GM10266 (cell line): ENCODE data around the gene MYO5C.

ENCODE experiments used
- DNase-seq: peaks from one replicate; pipeline ENCODE4 v3.0.0; 2012; ENCODE audit errors: extremely low spot score
- TF ChIP-seq, protein P1 (sequence below): IDR thresholded peaks from 2 replicates; pipeline ENCODE4 v1.5.1; 2012; ENCODE audit warnings: mild to moderate bottlenecking, low read depth; ENCODE audit not compliant: control insufficient read depth, insufficient read depth; ENCODE audit errors: missing control alignments

MYO5C gene

DNA sequence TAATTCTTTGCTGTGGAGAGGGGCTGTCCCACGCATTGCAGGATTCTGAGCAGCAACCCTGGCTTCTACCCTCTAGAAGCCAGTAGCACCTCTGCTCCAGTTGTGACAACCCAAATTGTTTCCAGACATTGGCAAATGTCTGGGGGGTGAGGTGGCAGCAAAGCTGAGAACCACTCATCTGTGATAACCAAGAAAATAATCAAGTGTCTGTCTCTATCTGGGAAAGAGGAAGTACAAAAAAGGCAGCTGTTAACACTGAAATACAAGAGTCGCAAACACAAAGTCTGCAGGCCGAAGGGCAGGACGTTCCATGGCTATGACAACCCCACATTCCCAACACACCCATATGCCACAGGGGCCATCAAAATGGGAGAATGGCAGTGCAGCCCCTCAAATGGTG is 62.2 kb downstream of the MYO5C start:
- DNase-seq = peak; percentile 22
- TF ChIP-seq, protein P1, sequence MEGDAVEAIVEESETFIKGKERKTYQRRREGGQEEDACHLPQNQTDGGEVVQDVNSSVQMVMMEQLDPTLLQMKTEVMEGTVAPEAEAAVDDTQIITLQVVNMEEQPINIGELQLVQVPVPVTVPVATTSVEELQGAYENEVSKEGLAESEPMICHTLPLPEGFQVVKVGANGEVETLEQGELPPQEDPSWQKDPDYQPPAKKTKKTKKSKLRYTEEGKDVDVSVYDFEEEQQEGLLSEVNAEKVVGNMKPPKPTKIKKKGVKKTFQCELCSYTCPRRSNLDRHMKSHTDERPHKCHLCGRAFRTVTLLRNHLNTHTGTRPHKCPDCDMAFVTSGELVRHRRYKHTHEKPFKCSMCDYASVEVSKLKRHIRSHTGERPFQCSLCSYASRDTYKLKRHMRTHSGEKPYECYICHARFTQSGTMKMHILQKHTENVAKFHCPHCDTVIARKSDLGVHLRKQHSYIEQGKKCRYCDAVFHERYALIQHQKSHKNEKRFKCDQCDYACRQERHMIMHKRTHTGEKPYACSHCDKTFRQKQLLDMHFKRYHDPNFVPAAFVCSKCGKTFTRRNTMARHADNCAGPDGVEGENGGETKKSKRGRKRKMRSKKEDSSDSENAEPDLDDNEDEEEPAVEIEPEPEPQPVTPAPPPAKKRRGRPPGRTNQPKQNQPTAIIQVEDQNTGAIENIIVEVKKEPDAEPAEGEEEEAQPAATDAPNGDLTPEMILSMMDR = no peak

DNA sequence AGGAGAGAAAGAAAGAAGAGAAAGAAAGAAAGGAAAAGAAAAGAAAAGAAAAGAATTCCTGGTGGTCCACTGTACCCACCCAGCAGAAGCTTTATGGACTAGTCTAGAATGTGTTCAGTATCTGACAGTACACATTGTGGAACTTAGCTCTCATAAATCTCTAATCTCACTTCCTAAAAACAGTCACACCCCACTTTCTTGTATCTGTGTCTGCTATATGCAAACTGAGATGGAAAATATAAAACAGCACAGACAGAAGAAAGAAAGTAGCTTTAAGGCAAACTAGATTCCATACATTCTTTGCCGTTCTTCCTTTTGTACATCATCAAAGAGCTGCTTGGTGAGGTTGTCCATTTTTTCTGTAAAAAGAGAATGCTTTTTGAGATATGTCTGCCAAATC is 63.3 kb downstream of the MYO5C start:
- DNase-seq = peak; percentile 55
- TF ChIP-seq, protein P1 = no peak

DNA sequence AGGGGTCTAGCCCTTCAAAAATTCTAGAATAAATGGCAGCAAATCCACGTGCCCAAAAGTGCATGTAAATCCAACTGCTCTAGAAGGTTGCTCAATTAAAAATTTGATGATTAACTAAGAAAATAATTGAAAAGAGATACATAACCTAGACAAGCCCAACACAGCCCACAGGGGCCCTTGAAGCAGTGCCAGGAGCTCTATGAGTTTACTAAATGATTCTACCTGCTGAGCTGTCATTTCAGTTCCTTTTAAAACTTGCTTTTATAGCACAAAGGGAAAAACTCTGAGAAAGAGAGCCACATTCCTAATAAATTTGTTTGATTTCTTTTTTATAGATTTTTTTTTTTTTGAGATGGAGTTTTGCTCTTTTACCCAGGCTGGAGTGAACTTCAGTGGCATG is 65.5 kb downstream of the MYO5C start:
- DNase-seq = no peak

DNA sequence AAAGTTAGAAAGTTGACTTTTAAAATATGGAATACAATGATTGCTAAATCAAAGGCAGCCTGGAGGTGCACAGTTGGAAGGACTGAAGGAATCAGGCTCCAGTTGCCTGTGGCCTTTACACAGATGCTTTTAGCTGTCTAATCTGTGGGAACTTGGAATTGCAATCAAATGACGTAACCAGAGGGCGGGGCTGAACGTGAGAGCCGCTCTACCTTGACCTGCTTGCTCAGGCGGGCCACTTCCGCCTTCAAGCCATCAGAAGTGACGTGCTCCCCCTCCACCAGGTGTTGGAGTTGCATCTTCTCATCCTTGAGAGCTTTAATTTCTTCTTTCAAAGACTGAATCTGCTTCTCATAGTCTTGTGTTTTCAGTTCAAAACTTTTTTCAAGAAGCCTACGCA is 66.7 kb downstream of the MYO5C start:
- TF ChIP-seq, protein P1 = no peak
- DNase-seq = no peak

More for the DNA sequence above, 65.5 kb downstream of the MYO5C start:
- TF ChIP-seq, protein P1 = no peak

DNA sequence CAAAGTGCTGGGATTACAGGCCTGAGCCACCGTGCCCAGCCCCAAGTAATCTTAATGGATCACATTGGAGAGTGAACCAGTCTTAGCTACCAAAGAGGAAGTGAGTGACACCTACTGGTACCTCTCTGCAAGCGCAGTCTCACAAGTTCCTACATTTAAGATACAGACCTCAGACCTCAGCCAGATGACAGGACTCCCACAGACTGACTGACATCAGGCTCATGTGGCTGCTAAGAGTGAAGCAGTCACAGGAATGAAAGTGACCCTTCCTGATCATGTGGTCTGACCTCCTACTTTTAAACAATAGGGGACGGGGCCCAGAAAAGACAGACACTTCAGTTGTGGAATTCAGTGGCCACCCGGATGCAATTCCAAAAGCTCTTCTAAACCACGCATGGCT is 68.1 kb downstream of the MYO5C start:
- peak; percentile 76 for DNase-seq
- TF ChIP-seq, protein P1 = peak; percentile 84

DNA sequence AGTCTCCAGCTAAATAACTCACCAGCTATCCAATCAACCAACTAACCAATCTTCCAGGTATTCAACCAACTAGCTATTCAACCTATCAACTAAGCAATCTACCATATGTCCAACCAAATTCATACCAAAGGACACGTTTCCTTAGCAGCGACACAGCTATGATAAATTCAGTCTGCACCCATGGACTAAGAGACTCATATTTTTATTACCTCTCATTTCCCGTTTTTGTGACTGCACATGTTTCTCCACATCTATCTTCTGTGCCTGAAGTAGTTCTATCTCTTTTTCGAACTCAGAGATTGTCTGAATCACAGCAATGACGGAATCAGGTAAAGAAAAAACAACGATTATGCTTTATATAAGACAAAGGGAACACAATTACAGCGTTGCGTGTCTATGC is 70.4 kb downstream of the MYO5C start:
- DNase-seq = no peak
- TF ChIP-seq, protein P1 = no peak

DNA sequence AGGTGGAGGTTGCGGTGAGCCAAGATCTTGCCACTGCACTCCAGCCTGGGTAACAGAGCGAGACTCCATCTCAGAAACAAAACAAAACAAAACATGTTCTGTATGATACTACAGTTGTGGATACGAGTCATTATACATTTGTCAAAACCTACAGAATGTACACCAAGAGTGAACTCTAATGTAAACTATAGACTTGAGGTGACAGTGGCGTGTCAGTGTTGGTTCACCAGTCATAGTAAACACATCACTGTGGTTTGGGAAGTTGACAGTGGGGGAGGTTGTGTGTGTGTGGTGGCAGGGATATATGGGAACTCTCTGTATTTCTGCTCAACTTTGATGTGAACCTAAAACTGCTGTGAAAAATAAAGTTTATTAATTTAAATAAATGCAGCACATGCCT is 71.4 kb downstream of the MYO5C start:
- TF ChIP-seq, protein P1 = no peak
- DNase-seq = no peak
